Omental fat pad (tissue), 4 donors: ENCODE results near the gene FLOT2. TPM values are rescaled to one million over a fixed set of nuclear protein-coding genes. Genes with fewer than 3 reads are reported as not detected.

Experiments
- ATAC-seq: fragments of 150-250 bp; one replicate; pipeline ENCODE4 v1.9.1; 2016; ENCODE audit warnings: mild to moderate bottlenecking, moderate library complexity; ENCODE audit not compliant: low FRiP score
- DNase-seq: peaks from one replicate; pipeline ENCODE4 v3.0.0-alpha.2; 2019; ENCODE audit warnings: low spot score
- CTCF ChIP-seq, 3 donors: fragments of 450-650 bp; IDR thresholded peaks; one replicate each; pipeline ENCODE4 v1.5.1; 2016 to 2017; ENCODE audit warnings: antibody characterized with exemption in 3 of 3, mild to moderate bottlenecking in 3 of 3, moderate library complexity in 2 of 3
- total RNA-seq, 4 donors: library from RNA; depleted of rRNA; stranded (reverse); fragments of >200 nt; gene quantifications; one replicate each; pipeline ENCODE4 v1.1.0, GENCODE V29; 2016

FLOT2 gene
- total RNA-seq, 4 donors from 2014 or later = 51.1 to 95.0 (median 68.3) TPM

GRCh38 chr17:28928061-28928460 is 30.5 kb upstream of the FLOT2 start:
- DNase-seq = no peak
- no peak for ATAC-seq
- TF ChIP-seq CTCF (IDR thresholded peaks at IDR 0.05) = no peak

GRCh38 chr17:28926786-28927185 is 29.3 kb upstream of the FLOT2 start:
- no peak for TF ChIP-seq CTCF (IDR thresholded peaks at IDR 0.05)
- DNase-seq = no peak

GRCh38 chr17:28926366-28926765 is 28.8 kb upstream of the FLOT2 start:
- DNase-seq = no peak
- TF ChIP-seq CTCF (IDR thresholded peaks at IDR 0.05) = no peak
- no peak for ATAC-seq

More at GRCh38 chr17:28926786-28927185, 29.3 kb upstream of the FLOT2 start:
- ATAC-seq = no peak

GRCh38 chr17:28925912-28926365 is 28.4 kb upstream of the FLOT2 start:
- DNase-seq (no peak), ATAC-seq (no peak)
- TF ChIP-seq CTCF (IDR thresholded peaks at IDR 0.05) = no peak

GRCh38 chr17:28920201-28920600 is 22.7 kb upstream of the FLOT2 start:
- ATAC-seq (no peak), DNase-seq (no peak)
- TF ChIP-seq CTCF (IDR thresholded peaks at IDR 0.05) = no peak

- no peak for ATAC-seq
- TF ChIP-seq CTCF (IDR thresholded peaks at IDR 0.05) = no peak
- DNase-seq = no peak
These were observed 20.8 kb upstream of the FLOT2 start for GRCh38 chr17:28918295-28918694.

- no peak for ATAC-seq
- no peak for TF ChIP-seq CTCF (IDR thresholded peaks at IDR 0.05)
- DNase-seq = no peak
These were observed 19.9 kb upstream of the FLOT2 start for GRCh38 chr17:28917465-28917864.
